HG03575 (cell line): ENCODE measurements around the gene RERE.
A peak's percentile ranks its signal among the peaks of the same experiment; 100 is the strongest.

Source experiments
- ATAC-seq: cut with Tn5 transposase; IDR thresholded peaks from one replicate; pipeline ENCODE4 v1.9.1; 2021; ENCODE audit not compliant: unreplicated experiment, insufficient number of reproducible peaks, low FRiP score; ENCODE audit errors: extremely low read depth

RERE gene

GRCh38 chr1:8817412-8818324 lies at the start of gene RERE:
RERE (minus strand) TSS chr1:8817640.
- peak; percentile 58 for ATAC-seq

- ATAC-seq, result no peak
Measured at GRCh38 chr1:8866792-8867415, 49.5 kb upstream of the RERE start.

- no peak for ATAC-seq
Measured at GRCh38 chr1:8866173-8866791, 48.8 kb upstream of the RERE start.

GRCh38 chr1:8864713-8865344 lies 47.4 kb upstream of the RERE start:
- ATAC-seq, result no peak

GRCh38 chr1:8863794-8864233 lies 46.4 kb upstream of the RERE start:
- no peak for ATAC-seq

GRCh38 chr1:8863138-8863537 lies 45.7 kb upstream of the RERE start:
- ATAC-seq, result no peak

GRCh38 chr1:8862528-8862927 lies 45.1 kb upstream of the RERE start:
- no peak for ATAC-seq

GRCh38 chr1:8860738-8861516 lies 43.5 kb upstream of the RERE start:
- ATAC-seq, result no peak

- no peak for ATAC-seq
Measured at GRCh38 chr1:8858888-8859706, 41.7 kb upstream of the RERE start.

GRCh38 chr1:8858112-8858668 lies 40.8 kb upstream of the RERE start:
- ATAC-seq, result no peak

- no peak for ATAC-seq
Measured at GRCh38 chr1:8856689-8857412, 39.4 kb upstream of the RERE start.

GRCh38 chr1:8854240-8854639 lies 36.8 kb upstream of the RERE start:
- ATAC-seq, result no peak

GRCh38 chr1:8851060-8851459 lies 33.6 kb upstream of the RERE start:
- ATAC-seq, result no peak

GRCh38 chr1:8848663-8849386 lies 31.4 kb upstream of the RERE start:
- no peak for ATAC-seq

- no peak for ATAC-seq
Measured at GRCh38 chr1:8847990-8848389, 30.6 kb upstream of the RERE start.

- ATAC-seq, result no peak
Measured at GRCh38 chr1:8846263-8846662, 28.8 kb upstream of the RERE start.
